NCI-H2029 (cell line): ENCODE results near the gene CDK11B.
"Not testable (repeated sequence)": the region's sequence is repeated elsewhere in the genome, so short reads cannot be mapped to it uniquely, and the experiment has no call there.

ENCODE experiments used
- DNase-seq: peaks from one replicate; lab custom pipeline; 2025; lab: John Stamatoyannopoulos, UW

CDK11B gene

GRCh38 chr1:1599030-1599934 is 59.5 kb downstream of the CDK11B start:
- DNase-seq = no peak

DNA sequence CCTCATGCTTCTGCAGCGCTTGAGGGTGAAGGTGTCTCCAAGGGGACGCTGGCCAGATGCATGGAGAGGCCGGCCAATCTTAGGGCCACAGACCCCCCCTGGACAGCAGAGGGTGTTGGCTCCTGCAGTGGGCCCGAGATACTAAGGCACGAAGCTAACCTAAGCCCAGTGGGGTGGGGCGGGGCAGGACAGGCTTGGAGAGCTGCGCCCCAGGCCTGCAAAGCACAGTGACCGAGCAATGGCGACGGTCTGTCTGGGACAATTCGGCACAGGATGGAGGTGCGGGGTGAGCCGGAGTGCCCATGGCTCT is 60.1 kb downstream of the CDK11B start:
- no peak for DNase-seq

GRCh38 chr1:1598051-1598719 is 60.6 kb downstream of the CDK11B start:
- no peak for DNase-seq

DNA sequence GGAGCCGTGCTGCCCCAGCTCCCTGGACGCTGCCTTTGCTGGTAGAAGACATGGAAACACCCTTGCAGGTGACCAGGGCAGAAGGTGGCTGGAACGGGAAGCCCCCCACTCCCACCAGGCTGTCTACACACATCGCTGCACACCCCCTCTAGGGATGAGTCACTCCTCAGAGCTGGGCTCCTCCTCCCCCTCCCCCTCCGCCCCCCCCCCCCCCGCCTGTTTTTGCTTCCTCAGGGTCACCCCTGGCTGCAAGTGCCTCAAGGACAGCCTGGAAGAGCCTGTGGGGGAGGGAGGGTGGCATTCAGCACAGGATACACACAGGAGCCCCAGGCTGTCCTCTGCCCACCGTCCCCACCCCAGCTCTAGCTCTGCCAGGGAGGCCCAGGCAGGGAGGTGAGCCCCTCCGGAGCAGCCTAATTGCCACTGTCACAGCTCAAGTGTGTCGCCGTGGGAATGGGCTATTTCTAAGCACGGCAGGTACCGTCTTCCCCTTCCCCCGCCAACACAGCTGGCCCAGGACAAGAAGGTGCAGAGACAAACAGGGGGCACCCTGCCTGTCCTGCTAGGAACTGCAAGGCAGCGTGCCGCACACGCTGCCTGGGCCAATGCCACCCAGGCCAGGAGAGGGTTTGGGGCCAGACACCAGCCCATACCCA is 61.4 kb downstream of the CDK11B start:
- DNase-seq = no peak

- no peak for DNase-seq
Observed at GRCh38 chr1:1596493-1597274, 62.1 kb downstream of the CDK11B start.

DNA sequence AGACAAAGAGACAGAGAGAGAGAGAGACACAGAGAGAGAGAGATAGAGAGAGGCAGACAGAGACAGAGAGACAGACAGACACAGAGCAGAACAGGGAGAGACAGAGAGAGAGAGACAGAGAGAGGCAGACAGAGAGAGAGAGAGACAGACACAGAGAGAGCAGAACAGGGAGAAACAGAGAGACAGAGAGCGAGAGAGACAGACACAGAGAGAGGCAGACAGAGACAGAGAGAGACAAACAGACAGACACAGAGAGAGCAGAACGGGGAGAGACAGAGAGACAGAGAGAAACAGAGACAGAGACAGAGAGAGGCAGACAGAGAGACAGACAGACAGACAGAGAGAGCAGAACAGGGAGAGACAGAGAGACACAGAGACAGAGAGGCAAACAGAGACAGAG is 63.5 kb downstream of the CDK11B start:
- DNase-seq = not testable (repeated sequence)

DNA sequence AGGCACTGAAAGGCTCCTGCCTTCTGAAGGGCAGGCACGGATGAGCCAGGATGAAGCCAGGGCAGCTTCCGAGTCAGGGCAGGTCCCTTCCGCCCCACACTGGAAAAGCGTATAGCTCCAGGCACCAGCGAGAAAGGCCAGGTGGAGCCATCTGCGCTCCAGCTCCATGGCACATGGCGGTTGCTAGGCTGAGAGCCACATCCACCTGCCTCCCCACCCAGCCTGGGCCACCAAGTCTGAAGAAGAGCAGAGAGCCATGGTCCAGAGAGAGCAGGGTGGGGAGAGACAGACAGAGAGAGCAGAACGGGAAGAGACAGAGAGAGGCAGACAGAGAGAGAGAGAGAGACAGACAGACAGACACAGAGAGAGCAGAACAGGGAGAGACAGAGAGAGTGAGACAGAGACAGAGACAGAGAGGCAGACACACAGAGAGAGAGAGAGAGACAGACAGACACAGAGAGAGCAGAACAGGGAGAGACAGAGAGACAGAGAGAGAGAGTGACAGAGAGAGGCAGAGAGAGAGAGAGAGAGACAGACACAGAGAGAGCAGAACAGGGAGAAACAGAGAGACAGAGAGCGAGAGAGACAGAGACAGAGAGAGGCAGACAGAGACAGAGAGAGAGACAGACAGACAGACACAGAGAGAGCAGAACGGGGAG is 64.1 kb downstream of the CDK11B start:
- no peak for DNase-seq

DNA sequence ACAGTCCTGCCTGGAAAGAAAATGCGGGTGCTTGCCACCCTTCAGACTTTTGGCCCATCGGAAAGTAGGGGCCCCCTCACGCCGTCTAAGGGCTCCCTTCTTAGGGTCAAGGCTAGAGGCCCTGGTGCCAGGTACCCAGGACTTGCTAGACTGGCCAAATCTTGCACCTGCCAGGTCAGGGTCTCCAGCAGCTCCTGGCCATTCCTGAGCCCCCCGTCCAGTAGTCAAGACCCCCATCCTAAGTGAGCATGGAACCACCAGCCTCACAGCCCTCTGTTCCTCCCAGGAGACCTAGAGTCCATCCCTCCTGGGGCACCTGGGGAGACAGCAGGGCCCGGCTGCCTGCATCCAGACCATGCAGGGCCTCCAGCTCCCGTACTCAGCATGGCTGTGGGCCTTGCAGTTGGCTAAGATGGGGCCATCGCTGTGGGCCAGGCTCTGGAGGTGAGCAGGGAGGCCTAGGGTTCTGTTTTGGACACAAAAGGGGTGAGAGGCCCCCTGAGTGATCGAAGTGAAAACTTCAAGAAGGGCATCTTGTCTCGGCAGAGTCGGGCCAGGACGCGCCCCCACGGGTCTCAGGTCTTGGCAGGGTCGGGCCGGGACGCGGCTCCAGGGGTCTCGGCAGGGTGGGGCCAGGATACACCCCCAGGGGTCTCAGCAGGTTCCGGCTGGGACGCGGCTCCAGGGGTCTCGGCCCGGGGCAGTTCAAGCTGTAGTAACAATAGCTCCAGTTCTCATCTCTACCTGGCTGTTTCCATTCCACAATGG is 64.8 kb downstream of the CDK11B start:
- DNase-seq = no peak

DNA sequence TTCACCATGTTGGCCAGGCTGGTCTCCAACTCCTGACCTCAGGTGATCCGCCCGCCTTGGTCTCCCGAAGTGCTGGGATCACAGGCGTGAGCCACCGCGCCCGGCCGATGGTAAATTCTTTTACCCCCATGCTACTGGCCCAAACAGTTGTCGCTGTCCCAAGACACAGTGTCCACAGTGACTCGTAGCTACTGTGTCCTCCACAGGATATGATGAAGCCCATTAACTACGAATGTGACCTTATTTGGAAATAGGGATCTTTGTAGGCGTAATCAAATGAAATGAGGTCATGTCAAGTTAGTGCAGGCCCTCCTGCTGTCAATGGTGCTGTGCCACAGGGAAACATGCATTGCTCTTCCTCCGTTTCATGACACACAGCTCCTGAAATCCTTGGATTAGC is 67.4 kb downstream of the CDK11B start:
- no peak for DNase-seq
